Activated B cell treated with CpG ODN at 0.5 μM for 24 hours (primary cell): ENCODE measurements around the gene RIPOR2. TPM values are rescaled to one million over a fixed set of nuclear protein-coding genes. Genes with fewer than 3 reads are reported as not detected.

ENCODE experiments used
- ATAC-seq: fragments of 200-7000 bp; cut with Tn5 transposase; one replicate; pipeline ENCODE4 v1.10.0; 2021; ENCODE audit warnings: low read depth, mild to moderate bottlenecking, moderate library complexity
- CTCF ChIA-PET: fragments of 350-600 bp; sonication (Branson Sonifier 250); formaldehyde crosslinking; loops from one replicate; lab custom pipeline; 2021; ENCODE audit warnings: antibody characterized with exemption; lab: Charles Lee
- POLR2A ChIA-PET: fragments of 350-600 bp; sonication (Branson Sonifier 250); formaldehyde crosslinking; loops from one replicate; lab custom pipeline; 2021; ENCODE audit warnings: antibody characterized with exemption; lab: Charles Lee
- DNase-seq: peaks from one replicate; pipeline ENCODE4 v3.0.0; 2022
- H3K27ac Mint-ChIP-seq: one replicate; pipeline ENCODE4 v1.8.0; 2020; ENCODE audit warnings: mixed read lengths
- H3K27me3 Mint-ChIP-seq: one replicate; pipeline ENCODE4 v1.8.0; 2021; ENCODE audit warnings: mixed read lengths
- H3K36me3 Mint-ChIP-seq: one replicate; pipeline ENCODE4 v1.8.0; 2021; ENCODE audit warnings: low read depth, mixed read lengths
- H3K4me1 Mint-ChIP-seq: one replicate; pipeline ENCODE4 v1.8.0; 2021; ENCODE audit warnings: mixed read lengths
- H3K4me3 Mint-ChIP-seq: one replicate; pipeline ENCODE4 v1.8.0; 2020; ENCODE audit warnings: mild to moderate bottlenecking, mixed read lengths
- H3K9me3 Mint-ChIP-seq: one replicate; pipeline ENCODE4 v1.8.0; 2020; ENCODE audit warnings: mixed read lengths
- intact Hi-C: fragments of 100-400 bp; cut with micrococcal nuclease; formaldehyde crosslinking; loops from one replicate; pipeline ENCODE4 v1.15.1; 2024
- total RNA-seq: library from RNA; stranded (reverse); gene quantifications from 2 replicates; pipeline ENCODE4 v1.2.3, GENCODE V29; 2022
- TF ChIP-seq, protein P1 (sequence below): fragments of 200-600 bp; IDR thresholded peaks from one replicate; pipeline ENCODE4 v1.8.0; 2022; ENCODE audit warnings: antibody characterized with exemption, mild to moderate bottlenecking

Gene RIPOR2
- total RNA-seq, 1 donor from 2014 or later: 302 TPM

DNA sequence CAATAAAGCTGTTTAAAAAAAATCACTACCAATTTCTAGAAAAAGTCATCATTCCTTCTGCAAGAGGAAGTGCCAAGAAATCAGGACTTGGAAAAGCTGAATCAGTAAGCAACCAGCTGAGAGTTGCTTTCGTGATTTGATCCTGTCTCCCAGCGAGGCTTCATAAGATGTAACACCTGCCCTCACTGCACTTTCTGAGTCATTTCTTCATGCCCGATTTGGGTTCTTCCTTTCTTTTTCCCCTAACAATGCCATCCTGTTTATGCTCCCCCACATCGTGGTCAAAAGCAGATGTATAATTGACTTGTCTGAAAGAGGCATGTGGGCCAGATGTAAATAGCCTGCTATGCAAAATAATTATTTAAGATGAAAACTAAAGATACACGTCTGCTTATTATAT is 52.1 kb downstream of the RIPOR2 start:
- Mint-ChIP-seq H3K27me3 (no peaks in the 10 kb centered on the region), H3K36me3 (peaks cover 74% of the 10 kb centered on the region), H3K4me3 (no peak overlapping the region), H3K27ac (peak overlapping the region; percentile 80), H3K9me3 (no peaks in the 10 kb centered on the region), H3K4me1 (peaks cover 89% of the 10 kb centered on the region)
- TF ChIP-seq, protein P1, sequence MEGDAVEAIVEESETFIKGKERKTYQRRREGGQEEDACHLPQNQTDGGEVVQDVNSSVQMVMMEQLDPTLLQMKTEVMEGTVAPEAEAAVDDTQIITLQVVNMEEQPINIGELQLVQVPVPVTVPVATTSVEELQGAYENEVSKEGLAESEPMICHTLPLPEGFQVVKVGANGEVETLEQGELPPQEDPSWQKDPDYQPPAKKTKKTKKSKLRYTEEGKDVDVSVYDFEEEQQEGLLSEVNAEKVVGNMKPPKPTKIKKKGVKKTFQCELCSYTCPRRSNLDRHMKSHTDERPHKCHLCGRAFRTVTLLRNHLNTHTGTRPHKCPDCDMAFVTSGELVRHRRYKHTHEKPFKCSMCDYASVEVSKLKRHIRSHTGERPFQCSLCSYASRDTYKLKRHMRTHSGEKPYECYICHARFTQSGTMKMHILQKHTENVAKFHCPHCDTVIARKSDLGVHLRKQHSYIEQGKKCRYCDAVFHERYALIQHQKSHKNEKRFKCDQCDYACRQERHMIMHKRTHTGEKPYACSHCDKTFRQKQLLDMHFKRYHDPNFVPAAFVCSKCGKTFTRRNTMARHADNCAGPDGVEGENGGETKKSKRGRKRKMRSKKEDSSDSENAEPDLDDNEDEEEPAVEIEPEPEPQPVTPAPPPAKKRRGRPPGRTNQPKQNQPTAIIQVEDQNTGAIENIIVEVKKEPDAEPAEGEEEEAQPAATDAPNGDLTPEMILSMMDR: no peak
- intact Hi-C loops: loop anchor here (2.0 kb wide), 2 partner anchors 15 to 25 kb away; no protein-coding TSS in a partner anchor
- CTCF ChIA-PET: interaction anchor here (0.9 to 2.7 kb wide), 5 partner anchors 10 to 138 kb away, joined by 3 to 13 read pairs (median 3); no protein-coding TSS in a partner anchor
- POLR2A ChIA-PET: interaction anchor here (1.3 to 1.6 kb wide), 2 partner anchors 28 to 50 kb away, joined by 3 to 6 read pairs; no protein-coding TSS in a partner anchor
- DNase-seq: no peak
- ATAC-seq: peak; percentile 55

DNA sequence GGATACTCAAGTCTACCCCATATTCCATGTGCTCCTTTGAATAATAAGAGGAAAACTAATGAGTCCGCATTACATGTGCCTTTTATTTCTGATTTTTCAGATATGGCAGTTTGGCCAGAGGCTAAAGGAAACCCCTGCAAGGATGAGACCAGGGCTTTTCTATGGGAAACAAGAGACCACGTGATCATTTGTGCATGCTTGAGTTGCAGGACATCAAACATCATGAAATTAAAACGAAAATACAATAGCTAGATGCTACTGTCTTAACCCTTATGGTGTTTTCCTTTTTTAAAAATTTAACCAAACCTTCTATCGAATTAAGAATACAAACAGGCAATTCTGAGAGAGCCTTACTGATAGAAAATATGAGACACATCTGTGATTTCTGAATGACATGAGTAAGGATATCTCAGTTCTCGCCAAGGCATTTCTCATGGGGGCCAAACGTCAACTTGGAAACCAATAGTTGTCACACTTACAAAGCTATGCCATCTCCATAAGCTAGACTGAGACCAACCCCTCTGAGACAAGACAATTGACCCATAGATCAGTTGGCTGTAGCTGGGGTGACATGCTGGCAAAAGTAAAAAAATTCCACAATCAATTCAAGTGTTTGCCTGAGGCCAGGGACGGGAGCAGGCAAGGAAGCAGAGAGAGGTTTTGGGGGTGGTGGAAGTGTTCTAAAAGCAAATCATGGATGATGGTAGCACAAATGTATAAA is 52.8 kb downstream of the RIPOR2 start:
- no peak for ATAC-seq
- Mint-ChIP-seq H3K4me1 (peaks cover 85% of the 10 kb centered on the region), H3K9me3 (no peaks in the 10 kb centered on the region), H3K36me3 (peaks cover 77% of the 10 kb centered on the region), H3K27me3 (no peaks in the 10 kb centered on the region), H3K27ac (peak overlapping the region; percentile 80), H3K4me3 (peak overlapping the region; percentile 8)
- ChIA-PET POLR2A (interaction anchor here (1.0 to 1.6 kb wide), 3 partner anchors 28 to 51 kb away, joined by 3 to 6 read pairs (median 3); no protein-coding TSS in a partner anchor), CTCF (interaction anchor here (0.9 to 2.7 kb wide), 5 partner anchors 9 to 138 kb away, joined by 3 to 13 read pairs (median 3); no protein-coding TSS in a partner anchor)
- DNase-seq: no peak
- intact Hi-C loops: loop anchor here (2.0 kb wide), 1 partner anchor 24 kb away; no protein-coding TSS in a partner anchor
- TF ChIP-seq, protein P1: no peak

DNA sequence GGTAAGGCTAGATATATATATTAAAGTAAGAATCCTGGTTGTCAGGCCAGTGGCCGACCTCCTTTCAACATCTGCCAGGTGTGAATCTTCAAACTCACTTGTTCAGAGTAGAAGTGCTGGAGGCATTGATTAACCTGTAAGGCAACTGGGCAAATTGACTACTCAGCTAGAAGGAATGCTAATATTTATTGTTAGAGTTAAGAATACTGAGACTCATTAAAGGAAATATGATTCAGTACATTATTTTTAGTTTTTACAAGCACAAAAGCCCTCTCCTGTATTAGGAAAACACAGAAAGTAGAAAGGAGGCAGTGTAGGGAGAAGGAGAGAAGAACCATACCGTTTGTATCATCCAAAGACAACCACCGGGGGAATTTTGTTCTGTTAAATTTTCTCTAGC is 53.5 kb downstream of the RIPOR2 start:
- Mint-ChIP-seq H3K27me3 (no peaks in the 10 kb centered on the region), H3K9me3 (no peaks in the 10 kb centered on the region), H3K27ac (peak overlapping the region; percentile 80), H3K36me3 (peaks cover 78% of the 10 kb centered on the region), H3K4me1 (peaks cover 85% of the 10 kb centered on the region), H3K4me3 (no peak overlapping the region)
- ATAC-seq: no peak
- ChIA-PET POLR2A (interaction anchor here (1.0 to 1.6 kb wide), 3 partner anchors 29 to 52 kb away, joined by 3 to 6 read pairs (median 3); no protein-coding TSS in a partner anchor), CTCF (interaction anchor here (0.6 to 2.7 kb wide), 4 partner anchors 8 to 136 kb away, joined by 3 to 13 read pairs (median 6); no protein-coding TSS in a partner anchor)
- intact Hi-C loops: loop anchor here (2.0 kb wide), 1 partner anchor 23 kb away; no protein-coding TSS in a partner anchor
- TF ChIP-seq, protein P1: no peak
- no peak for DNase-seq

DNA sequence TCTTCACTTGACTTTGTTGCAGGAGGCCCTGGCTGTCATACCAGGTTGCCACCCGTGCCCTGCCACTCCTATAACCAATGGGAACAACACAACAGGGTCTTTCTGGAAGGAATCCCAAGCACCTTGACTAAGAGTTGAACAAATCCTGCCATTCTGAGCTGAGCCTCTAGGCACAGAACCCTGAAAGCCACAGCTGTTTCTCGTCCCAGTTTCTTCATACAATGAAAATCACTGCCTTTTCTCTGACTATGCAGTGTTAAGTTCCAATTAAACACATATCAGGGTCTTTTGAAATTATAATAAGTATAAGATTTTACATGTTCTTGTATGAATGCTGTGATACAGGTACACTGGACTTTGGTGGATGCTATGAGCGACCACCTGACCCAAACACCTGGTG is 54.4 kb downstream of the RIPOR2 start:
- peaks cover 85% of the 10 kb centered on the region for H3K4me1 Mint-ChIP-seq
- POLR2A ChIA-PET: no interaction called here

More for the DNA sequence above, 54.4 kb downstream of the RIPOR2 start:
- H3K27me3 Mint-ChIP-seq: no peaks in the 10 kb centered on the region
- intact Hi-C loops: no loop called here
- H3K4me3 Mint-ChIP-seq: no peak overlapping the region
- H3K27ac Mint-ChIP-seq: peak overlapping the region; percentile 80
- no peaks in the 10 kb centered on the region for H3K9me3 Mint-ChIP-seq
- H3K36me3 Mint-ChIP-seq: peaks cover 79% of the 10 kb centered on the region
- no peak for ATAC-seq
- CTCF ChIA-PET: interaction anchor here (2.5 to 2.7 kb wide), 2 partner anchors 110 to 137 kb away, joined by 7 to 13 read pairs; no protein-coding TSS in a partner anchor
- TF ChIP-seq, protein P1: no peak
- DNase-seq: no peak
